ENCODE data around the gene UBA3.

UBA3 gene

GRCh38 chr3:69080233-69080920 is at the start of gene UBA3:
TSS of gene UBA3 (minus strand) at chr3:69080365. CDS start at chr3:69080353, 12 bp downstream.
- peak within 1 kb of the TSS; percentile 99 for H3K27ac Mint-ChIP-seq
- H3K36me3 Mint-ChIP-seq = peaks cover 32% of the 10 kb centered on the region
- DNase-seq = peak; percentile 95
- peaks cover 71% of the 10 kb centered on the region for H3K4me1 Mint-ChIP-seq
- no peaks in the 10 kb centered on the region for H3K27me3 Mint-ChIP-seq
- H3K9me3 Mint-ChIP-seq = no peaks in the 10 kb centered on the region
- CTCF ChIA-PET = interaction anchor here (1.1 kb wide), 1 partner anchor 28 kb away, joined by 4 read pairs; the partner anchor contains the start of gene TMF1
- H3K4me3 Mint-ChIP-seq = peak within 1 kb of the TSS; percentile 82

GRCh38 chr3:69129531-69129930 is 49.4 kb upstream of the UBA3 start:
- no peaks in the 10 kb centered on the region for H3K4me1 Mint-ChIP-seq
- H3K36me3 Mint-ChIP-seq = no peaks in the 10 kb centered on the region
- CTCF ChIA-PET = interaction anchor here (1.5 kb wide), 1 partner anchor 280 kb away, joined by 4 read pairs; no protein-coding TSS in a partner anchor
- no peaks in the 10 kb centered on the region for H3K9me3 Mint-ChIP-seq
- H3K27me3 Mint-ChIP-seq = peaks cover 9% of the 10 kb centered on the region
- no peak for DNase-seq
- H3K27ac Mint-ChIP-seq = no peak overlapping the region
- no peak overlapping the region for H3K4me3 Mint-ChIP-seq

GRCh38 chr3:69128509-69128908 is 48.3 kb upstream of the UBA3 start:
- no peak overlapping the region for H3K27ac Mint-ChIP-seq
- CTCF ChIA-PET = interaction anchor here (1.3 to 1.5 kb wide), 2 partner anchors 178 to 281 kb away, joined by 4 read pairs; no protein-coding TSS in a partner anchor

GRCh38 chr3:69126999-69127398 is 46.8 kb upstream of the UBA3 start:
- Mint-ChIP-seq H3K36me3 (no peaks in the 10 kb centered on the region), H3K27me3 (peaks cover 11% of the 10 kb centered on the region), H3K4me1 (no peaks in the 10 kb centered on the region), H3K9me3 (no peaks in the 10 kb centered on the region), H3K4me3 (no peak overlapping the region), H3K27ac (no peak overlapping the region)
- no peak for DNase-seq
- CTCF ChIA-PET = no interaction called here

More at GRCh38 chr3:69128509-69128908, 48.3 kb upstream of the UBA3 start:
- H3K36me3 Mint-ChIP-seq = no peaks in the 10 kb centered on the region
- H3K4me3 Mint-ChIP-seq = no peak overlapping the region
- no peak for DNase-seq
- peaks cover 9% of the 10 kb centered on the region for H3K27me3 Mint-ChIP-seq
- no peaks in the 10 kb centered on the region for H3K4me1 Mint-ChIP-seq
- no peaks in the 10 kb centered on the region for H3K9me3 Mint-ChIP-seq

- Mint-ChIP-seq H3K36me3 (no peaks in the 10 kb centered on the region), H3K27ac (no peak overlapping the region), H3K4me1 (no peaks in the 10 kb centered on the region), H3K9me3 (no peaks in the 10 kb centered on the region), H3K27me3 (peaks cover 14% of the 10 kb centered on the region), H3K4me3 (no peak overlapping the region)
- DNase-seq = no peak
- CTCF ChIA-PET = interaction anchor here (0.6 to 1.6 kb wide), 5 partner anchors 34 to 822 kb away, joined by 3 to 7 read pairs (median 3); no protein-coding TSS in a partner anchor
These were observed 46.1 kb upstream of the UBA3 start for GRCh38 chr3:69126216-69126615.

- Mint-ChIP-seq H3K36me3 (no peaks in the 10 kb centered on the region), H3K27ac (no peak within 1 kb of the TSS), H3K9me3 (no peaks in the 10 kb centered on the region), H3K27me3 (peaks cover 20% of the 10 kb centered on the region), H3K4me3 (no peak within 1 kb of the TSS), H3K4me1 (no peaks in the 10 kb centered on the region)
- no peak for DNase-seq
- CTCF ChIA-PET = interaction anchor here (0.9 to 6.7 kb wide), 6 partner anchors 9 to 304 kb away, joined by 3 to 78 read pairs (median 4); no protein-coding TSS in a partner anchor
These were observed 42.2 kb upstream of the UBA3 start, which contains the start of gene LMOD3 for GRCh38 chr3:69122403-69122802. TSS of gene LMOD3 (minus strand) at chr3:69122595. CDS start at chr3:69122386, 209 bp downstream.

GRCh38 chr3:69121950-69122349 is 41.8 kb upstream of the UBA3 start:
- Mint-ChIP-seq H3K27me3 (peaks cover 19% of the 10 kb centered on the region), H3K4me3 (no peak overlapping the region), H3K36me3 (no peaks in the 10 kb centered on the region), H3K9me3 (no peaks in the 10 kb centered on the region), H3K27ac (no peak overlapping the region), H3K4me1 (no peaks in the 10 kb centered on the region)
- CTCF ChIA-PET = interaction anchor here (0.6 to 6.7 kb wide), 19 partner anchors 9 to 305 kb away, joined by 3 to 78 read pairs (median 4); partner anchors contain the start of gene FRMD4B
- DNase-seq = no peak

GRCh38 chr3:69121513-69121912 is 41.3 kb upstream of the UBA3 start:
- H3K27ac Mint-ChIP-seq = no peak overlapping the region
- H3K36me3 Mint-ChIP-seq = no peaks in the 10 kb centered on the region
- peaks cover 21% of the 10 kb centered on the region for H3K27me3 Mint-ChIP-seq
- CTCF ChIA-PET = interaction anchor here (0.6 to 6.7 kb wide), 29 partner anchors 10 to 550 kb away, joined by 3 to 78 read pairs (median 4); partner anchors contain the start of gene FRMD4B
- H3K4me3 Mint-ChIP-seq = no peak overlapping the region
- H3K4me1 Mint-ChIP-seq = no peaks in the 10 kb centered on the region
- H3K9me3 Mint-ChIP-seq = no peaks in the 10 kb centered on the region
- DNase-seq = no peak

GRCh38 chr3:69120879-69121464 is 40.8 kb upstream of the UBA3 start:
- Mint-ChIP-seq H3K9me3 (no peaks in the 10 kb centered on the region), H3K4me3 (no peak overlapping the region), H3K27ac (no peak overlapping the region), H3K27me3 (peaks cover 21% of the 10 kb centered on the region), H3K4me1 (no peaks in the 10 kb centered on the region), H3K36me3 (no peaks in the 10 kb centered on the region)
- peak; percentile 88 for DNase-seq
- CTCF ChIA-PET = interaction anchor here (0.6 to 6.7 kb wide), 30 partner anchors 9 to 551 kb away, joined by 3 to 78 read pairs (median 4); partner anchors contain the start of gene FRMD4B

GRCh38 chr3:69119681-69120080 is 39.5 kb upstream of the UBA3 start:
- Mint-ChIP-seq H3K27me3 (peaks cover 17% of the 10 kb centered on the region), H3K36me3 (no peaks in the 10 kb centered on the region), H3K4me1 (no peaks in the 10 kb centered on the region), H3K4me3 (no peak overlapping the region), H3K27ac (no peak overlapping the region), H3K9me3 (no peaks in the 10 kb centered on the region)
- DNase-seq = no peak
- CTCF ChIA-PET = interaction anchor here (0.8 to 6.7 kb wide), 14 partner anchors 12 to 347 kb away, joined by 3 to 78 read pairs (median 6); no protein-coding TSS in a partner anchor

- Mint-ChIP-seq H3K27me3 (peaks cover 17% of the 10 kb centered on the region), H3K27ac (no peak overlapping the region), H3K4me3 (no peak overlapping the region), H3K4me1 (no peaks in the 10 kb centered on the region), H3K9me3 (no peaks in the 10 kb centered on the region), H3K36me3 (no peaks in the 10 kb centered on the region)
- CTCF ChIA-PET = interaction anchor here (0.8 to 6.7 kb wide), 8 partner anchors 13 to 320 kb away, joined by 3 to 78 read pairs (median 8); no protein-coding TSS in a partner anchor
- no peak for DNase-seq
These were observed 39.0 kb upstream of the UBA3 start for GRCh38 chr3:69119138-69119537.

GRCh38 chr3:69118555-69118954 is 38.4 kb upstream of the UBA3 start:
- Mint-ChIP-seq H3K9me3 (no peaks in the 10 kb centered on the region), H3K27ac (no peak overlapping the region), H3K36me3 (no peaks in the 10 kb centered on the region), H3K27me3 (peaks cover 17% of the 10 kb centered on the region), H3K4me3 (no peak overlapping the region), H3K4me1 (no peaks in the 10 kb centered on the region)
- DNase-seq = no peak
- CTCF ChIA-PET = interaction anchor here (1.2 to 6.7 kb wide), 5 partner anchors 13 to 321 kb away, joined by 3 to 78 read pairs (median 9); no protein-coding TSS in a partner anchor

- DNase-seq = no peak
- H3K36me3 Mint-ChIP-seq = no peaks in the 10 kb centered on the region
- H3K4me3 Mint-ChIP-seq = no peak overlapping the region
- no peaks in the 10 kb centered on the region for H3K4me1 Mint-ChIP-seq
- H3K9me3 Mint-ChIP-seq = no peaks in the 10 kb centered on the region
- CTCF ChIA-PET = interaction anchor here (1.1 kb wide), 1 partner anchor 22 kb away, joined by 3 read pairs; no protein-coding TSS in a partner anchor
- no peak overlapping the region for H3K27ac Mint-ChIP-seq
- peaks cover 14% of the 10 kb centered on the region for H3K27me3 Mint-ChIP-seq
These were observed 36.7 kb upstream of the UBA3 start for GRCh38 chr3:69116897-69117296.

- no peak overlapping the region for H3K27ac Mint-ChIP-seq
- H3K27me3 Mint-ChIP-seq = peaks cover 12% of the 10 kb centered on the region
- DNase-seq = no peak
- H3K4me1 Mint-ChIP-seq = no peaks in the 10 kb centered on the region
- H3K36me3 Mint-ChIP-seq = no peaks in the 10 kb centered on the region
- H3K9me3 Mint-ChIP-seq = no peaks in the 10 kb centered on the region
- H3K4me3 Mint-ChIP-seq = no peak overlapping the region
- CTCF ChIA-PET = no interaction called here
These were observed 36.0 kb upstream of the UBA3 start for GRCh38 chr3:69116162-69116561.

Data from activated naive CD4-positive, alpha-beta T cell treated with anti-CD3 and anti-CD28 coated beads, Interleukin-2, amount 10 ng/mL, durations not matched to agents 7 days and 5 days (primary cell).